Heart right ventricle (tissue), 16 donors: Measurements from ENCODE around the gene C16orf78. TPM values are rescaled to one million over a fixed set of nuclear protein-coding genes. Genes with fewer than 3 reads are reported as not detected.

Experiments used
- ATAC-seq, 8 donors: fragments of 200-7000 bp; cut with Tn5 transposase; one replicate each; pipeline ENCODE4 v1.9.1; 2020; ENCODE audit warnings: mild to moderate bottlenecking in 8 of 8, moderate library complexity in 8 of 8, moderate number of reproducible peaks in 1 of 8
- DNase-seq, 2 donors: peaks; one replicate each; pipeline ENCODE4 v3.0.0-alpha.2; 2020
- H3K27ac ChIP-seq, 10 donors: fragments of 200-600 bp; sonication (generic) in 2 of 10; one replicate each; pipeline versions ENCODE4 v1.5.0 to v1.8.0; 2020 to 2022; ENCODE audit warnings: mild to moderate bottlenecking in 3 of 10
- H3K27me3 ChIP-seq, 7 donors: fragments of 200-600 bp; one replicate each; pipeline ENCODE4 v1.8.0; 2021 to 2022; ENCODE audit warnings: mild to moderate bottlenecking in 2 of 7
- H3K36me3 ChIP-seq, 9 donors: fragments of 200-600 bp; sonication (generic) in 1 of 9; one replicate each; pipeline versions ENCODE4 v1.5.0 to v1.8.0; 2020 to 2022; ENCODE audit warnings: mild to moderate bottlenecking in 2 of 9
- H3K4me1 ChIP-seq, 9 donors: fragments of 200-600 bp; sonication (generic) in 1 of 9; one replicate each; pipeline versions ENCODE4 v1.5.0 to v1.8.0; 2020 to 2022; ENCODE audit warnings: mild to moderate bottlenecking in 4 of 9
- H3K4me3 ChIP-seq, 10 donors: fragments of 200-600 bp; sonication (generic) in 2 of 10; one replicate each; pipeline versions ENCODE4 v1.5.0 to v1.8.0; 2020 to 2022; ENCODE audit warnings: mild to moderate bottlenecking in 7 of 10, moderate library complexity in 2 of 10
- H3K9me3 ChIP-seq, 11 donors: fragments of 200-600 bp in 10 of 11; sonication (generic) in 2 of 11; one replicate each; pipeline versions ENCODE4 v1.5.0 to v1.8.0; 2013 to 2022; ENCODE audit warnings: mild to moderate bottlenecking in 2 of 11, control low read depth in 1 of 11, moderate library complexity in 1 of 11
- CTCF ChIP-seq, 9 donors: fragments of 200-600 bp; sonication (generic) in 2 of 9; IDR thresholded peaks; one replicate each; pipeline versions ENCODE4 v1.5.0 to v1.8.0; 2021 to 2022; ENCODE audit warnings: antibody characterized with exemption in 9 of 9, mild to moderate bottlenecking in 5 of 9, moderate library complexity in 1 of 9
- WGBS, 2 donors: extraction: QIAGEN DNeasy Blood & Tissue Kit; methylation state at CpG; one replicate each; pipeline ENCODE4 v1.1.7; 2013; ENCODE audit warnings: inconsistent platforms in 1 of 2; 5-methylcytosine and 5-hydroxymethylcytosine counted together
- intact Hi-C, 10 donors: fragments of 100-400 bp; cut with DNase I; formaldehyde crosslinking; loops; one replicate each; pipeline versions ENCODE4 v1.11.1 to v1.14.2; 2022
- polyA plus RNA-seq, 2 donors: library from polyadenylated mRNA; stranded (reverse); fragments of 200-250 nt; gene quantifications; one replicate each; pipeline ENCODE4 v1.2.3, GENCODE V29; 2013
- total RNA-seq, 10 donors: library from RNA; stranded (reverse); fragmentation: NEBNext Ultra II Directional in 3 of 10; extraction: Animal tissue kit (Norgen Biotek cat#: 25700) in 3 of 10; gene quantifications; one replicate each; pipeline versions ENCODE4 v1.2.1 to v1.2.4, GENCODE V29; 2021 to 2023
- donor health status: Arrhythmogenic right ventricular cardiomyopathy.
- donor health status: ischemic (EF 13 %, LVEDD 7.1; RV severe dilation, severe dysfunction).
- donor health status: healthy with polysubstance abuse.
- donor health status: DM: no; HTN: yes; CAD: no.
- donor health status: DM: no; HTN: no; CAD: no.
- donor health status: ischemic (EF 25% LVEDD 6.9; RV normal size, moderate dysfunction).
- donor health status: ischemic (EF 25% LVEDD 5.7; RV mildly dilated, moderate dysfunction).
- donor health status: healthy.
- donor health status: DM: yes; HTN: yes; CAD: no.
- donor health status: Ischemic cardiomyopathy.
- donor health status: ischemic (EF 35%, LVEDD 5.7; RV mildly dilated, moderate dysfunction).
- donor health status: nonischemic (EF 11% LVEDD 7.7; RV severe dilation, severe dysfunction).
- donor health status: DM: yes; HTN: yes; CAD: no.
- donor health status: PGD.
- donor health status: ischemic (EF 29% LVEDD 5.4; RV normal size, mild dysfunction).
- donor health status: nonischemic (EF 23%, LVEDD 6.1; RV moderate dilation, normal function).

The C16orf78 gene
- total and polyA plus RNA-seq, 12 donors = not detected

GRCh38 chr16:49349446-49350168 is 24.0 kb upstream of the C16orf78 start:
- Histone ChIP-seq H3K9me3 (no peaks in the 10 kb centered on the region), H3K27me3 (peaks cover 0 to 51% (median 41%) of the 10 kb centered on the region in 7 donors), H3K4me3 (no peak overlapping the region), H3K36me3 (no peaks in the 10 kb centered on the region), H3K4me1 (no peaks in the 10 kb centered on the region), H3K27ac (no peak overlapping the region)
- no peak for DNase-seq
- WGBS, 2 donors = 64 to 68% methylated on average over 20 of the region's 20 CpGs
- TF ChIP-seq CTCF (IDR thresholded peaks at IDR 0.05) = no peak
- ATAC-seq = no peak
- intact Hi-C loops = loop anchor here (1.0 to 10.0 kb wide), 8 partner anchors 135 to 663 kb away; no protein-coding TSS in a partner anchor

GRCh38 chr16:49350265-49351095 is 23.1 kb upstream of the C16orf78 start:
- peak; percentile 54 to 67 for DNase-seq
- Histone ChIP-seq H3K9me3 (no peaks in the 10 kb centered on the region), H3K27ac (no peak overlapping the region), H3K27me3 (peaks cover 0 to 51% (median 41%) of the 10 kb centered on the region in 7 donors), H3K36me3 (no peaks in the 10 kb centered on the region), H3K4me1 (peaks cover 0 to under 1% (median 0%) of the 10 kb centered on the region in 9 donors), H3K4me3 (no peak overlapping the region)
- TF ChIP-seq CTCF (IDR thresholded peaks at IDR 0.05) = peak; percentile 73 to 88 (median 81)
- peak; percentile 54 to 74 (median 64) for ATAC-seq
- 32 to 36% methylated on average over 24 to 25 of the region's 25 CpGs for WGBS, 2 donors
- intact Hi-C loops = loop anchor here (1.0 to 2.0 kb wide), 4 partner anchors 661 to 664 kb away; no protein-coding TSS in a partner anchor

GRCh38 chr16:49351096-49351487 is 22.5 kb upstream of the C16orf78 start:
- no peak for TF ChIP-seq CTCF (IDR thresholded peaks at IDR 0.05)
- Histone ChIP-seq H3K9me3 (no peaks in the 10 kb centered on the region), H3K27me3 (peaks cover 0 to 50% (median 41%) of the 10 kb centered on the region in 7 donors), H3K4me3 (no peak overlapping the region), H3K27ac (no peak overlapping the region), H3K36me3 (no peaks in the 10 kb centered on the region), H3K4me1 (peaks cover 0 to 6% (median 0%) of the 10 kb centered on the region in 9 donors)
- WGBS, 2 donors = 11 to 26% methylated on average over 7 of the region's 7 CpGs
- DNase-seq (no peak), ATAC-seq (no peak)
- intact Hi-C loops = loop anchor here in 6 of 10 donors (2.0 kb wide), 2 partner anchors 662 to 664 kb away; no protein-coding TSS in a partner anchor

GRCh38 chr16:49352892-49353291 is 20.7 kb upstream of the C16orf78 start:
- Histone ChIP-seq H3K4me1 (peaks cover 0 to 10% (median 0%) of the 10 kb centered on the region in 9 donors), H3K27me3 (peaks cover 0 to 62% (median 34%) of the 10 kb centered on the region in 7 donors), H3K9me3 (no peaks in the 10 kb centered on the region), H3K27ac (no peak overlapping the region), H3K36me3 (no peaks in the 10 kb centered on the region), H3K4me3 (no peak overlapping the region)
- DNase-seq (no peak), ATAC-seq (no peak)
- WGBS, 2 donors = 56 to 58% methylated on average over 4 of the region's 4 CpGs
- intact Hi-C loops = no loop called here
- TF ChIP-seq CTCF (IDR thresholded peaks at IDR 0.05) = peak in 2 of 9 donors; percentile 23 to 24
